Measurements from ENCODE around the gene UNC50. TPM values are rescaled to one million over a fixed set of nuclear protein-coding genes. Genes with fewer than 3 reads are reported as not detected.

The UNC50 gene
- total and polyA plus RNA-seq, 2 experiments from 2014 or later, result 78.8 to 80.0 TPM

GRCh38 chr2:98569915-98570314, 38.5 kb upstream of the UNC50 start:
- H3K4me1 ChIP-seq (ENCODE audit: insufficient read depth), result no peaks in the 10 kb centered on the region
- WGBS (ENCODE audit: low lambda C conversion rate, missing lambda C conversion rate), result 97% methylated on average over 13 of the region's 13 CpGs
- no peak overlapping the region for H3K4me2 ChIP-seq
- no peaks in the 10 kb centered on the region for H3K9me2 ChIP-seq (replicated peaks; ENCODE audit: insufficient read depth)
- no peak for TF ChIP-seq EZH2 (IDR thresholded peaks at IDR 0.05; ENCODE audit: borderline replicate concordance)
- TF ChIP-seq EZH2phosphoT487 (IDR thresholded peaks at IDR 0.05; ENCODE audit: low read depth, severe bottlenecking, unreplicated experiment), result no peak
- TF ChIP-seq CTCF (IDR thresholded peaks at IDR 0.05; ENCODE audit: poor library complexity), result no peak
- H2AFZ ChIP-seq, result no peak overlapping the region
- no peaks in the 10 kb centered on the region for H4K20me1 ChIP-seq (ENCODE audit: insufficient read depth, poor library complexity, severe bottlenecking)
- no peaks in the 10 kb centered on the region for H3K36me3 ChIP-seq (replicated peaks; ENCODE audit: insufficient read depth, low read depth)
- no peak overlapping the region for H3K4me3 ChIP-seq
- DNase-seq (ENCODE audit: low spot score), result no peak
- no peaks in the 10 kb centered on the region for H3K79me2 ChIP-seq
- H3K27me3 ChIP-seq, result no peaks in the 10 kb centered on the region
- H3K27ac ChIP-seq, result no peak overlapping the region
- no peaks in the 10 kb centered on the region for H3K9me3 ChIP-seq (ENCODE audit: low read depth)

DNA sequence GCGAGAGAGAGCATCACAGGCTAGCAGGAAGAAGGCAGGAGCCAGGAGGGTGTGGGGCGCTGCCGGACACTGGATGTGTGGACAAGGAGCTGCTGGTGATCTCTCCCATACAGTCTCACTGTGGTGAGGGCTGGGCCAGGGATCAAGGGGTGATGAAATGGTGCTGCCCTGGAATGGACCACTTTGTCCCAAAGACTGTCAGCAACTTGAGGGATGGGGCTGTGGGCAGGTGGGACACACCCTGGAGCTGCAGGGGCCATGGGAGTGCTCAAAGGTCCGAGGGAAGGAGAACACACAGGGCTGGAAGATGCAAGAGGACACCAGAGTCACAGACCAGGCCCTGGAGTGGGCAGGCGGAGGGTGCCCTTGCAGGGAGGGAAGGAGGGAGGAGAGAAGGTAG, 38.0 kb upstream of the UNC50 start:
- H3K4me3 ChIP-seq, result no peak overlapping the region
- H3K9me2 ChIP-seq (replicated peaks; ENCODE audit: insufficient read depth), result no peaks in the 10 kb centered on the region
- WGBS (ENCODE audit: low lambda C conversion rate, missing lambda C conversion rate), result 98% methylated on average over 5 of the region's 5 CpGs
- H3K27ac ChIP-seq, result no peak overlapping the region
- no peaks in the 10 kb centered on the region for H4K20me1 ChIP-seq (ENCODE audit: insufficient read depth, poor library complexity, severe bottlenecking)
- no peak for TF ChIP-seq CTCF (IDR thresholded peaks at IDR 0.05; ENCODE audit: poor library complexity)
- no peak for TF ChIP-seq EZH2phosphoT487 (IDR thresholded peaks at IDR 0.05; ENCODE audit: low read depth, severe bottlenecking, unreplicated experiment)
- no peak for TF ChIP-seq EZH2 (IDR thresholded peaks at IDR 0.05; ENCODE audit: borderline replicate concordance)
- no peaks in the 10 kb centered on the region for H3K4me1 ChIP-seq (ENCODE audit: insufficient read depth)
- H3K36me3 ChIP-seq (replicated peaks; ENCODE audit: insufficient read depth, low read depth), result no peaks in the 10 kb centered on the region
- no peaks in the 10 kb centered on the region for H3K79me2 ChIP-seq
- H3K27me3 ChIP-seq, result no peaks in the 10 kb centered on the region
- no peak overlapping the region for H3K4me2 ChIP-seq
- DNase-seq (ENCODE audit: low spot score), result no peak
- no peaks in the 10 kb centered on the region for H3K9me3 ChIP-seq (ENCODE audit: low read depth)
- no peak overlapping the region for H2AFZ ChIP-seq

- WGBS (ENCODE audit: low lambda C conversion rate, missing lambda C conversion rate), result 95% methylated on average over 13 of the region's 13 CpGs
- Histone ChIP-seq H3K4me3 (no peak overlapping the region), H3K27me3 (no peaks in the 10 kb centered on the region), H3K4me1 (ENCODE audit: insufficient read depth) (no peaks in the 10 kb centered on the region), H3K9me3 (ENCODE audit: low read depth) (no peaks in the 10 kb centered on the region), H4K20me1 (ENCODE audit: insufficient read depth, poor library complexity, severe bottlenecking) (no peaks in the 10 kb centered on the region), H3K9me2 (replicated peaks; ENCODE audit: insufficient read depth) (no peaks in the 10 kb centered on the region), H3K27ac (no peak overlapping the region), H3K4me2 (no peak overlapping the region), H2AFZ (no peak overlapping the region), H3K36me3 (replicated peaks; ENCODE audit: insufficient read depth, low read depth) (no peaks in the 10 kb centered on the region), H3K79me2 (no peaks in the 10 kb centered on the region)
- no peak for DNase-seq (ENCODE audit: low spot score)
- TF ChIP-seq EZH2phosphoT487 (IDR thresholded peaks at IDR 0.05; ENCODE audit: low read depth, severe bottlenecking, unreplicated experiment), result no peak
- no peak for TF ChIP-seq EZH2 (IDR thresholded peaks at IDR 0.05; ENCODE audit: borderline replicate concordance)
- no peak for TF ChIP-seq CTCF (IDR thresholded peaks at IDR 0.05; ENCODE audit: poor library complexity)
Observed at GRCh38 chr2:98571121-98571701, 37.2 kb upstream of the UNC50 start.
